GM12874 (cell line): ENCODE results near the gene RAB31.

Experiments
- TF ChIP-seq, protein P1 (sequence below): IDR thresholded peaks from 2 replicates; pipeline ENCODE4 v1.5.1; 2011; ENCODE audit warnings: low read depth, mild to moderate bottlenecking, control low read depth, low read length, moderate library complexity; ENCODE audit not compliant: insufficient read depth

RAB31 gene

DNA sequence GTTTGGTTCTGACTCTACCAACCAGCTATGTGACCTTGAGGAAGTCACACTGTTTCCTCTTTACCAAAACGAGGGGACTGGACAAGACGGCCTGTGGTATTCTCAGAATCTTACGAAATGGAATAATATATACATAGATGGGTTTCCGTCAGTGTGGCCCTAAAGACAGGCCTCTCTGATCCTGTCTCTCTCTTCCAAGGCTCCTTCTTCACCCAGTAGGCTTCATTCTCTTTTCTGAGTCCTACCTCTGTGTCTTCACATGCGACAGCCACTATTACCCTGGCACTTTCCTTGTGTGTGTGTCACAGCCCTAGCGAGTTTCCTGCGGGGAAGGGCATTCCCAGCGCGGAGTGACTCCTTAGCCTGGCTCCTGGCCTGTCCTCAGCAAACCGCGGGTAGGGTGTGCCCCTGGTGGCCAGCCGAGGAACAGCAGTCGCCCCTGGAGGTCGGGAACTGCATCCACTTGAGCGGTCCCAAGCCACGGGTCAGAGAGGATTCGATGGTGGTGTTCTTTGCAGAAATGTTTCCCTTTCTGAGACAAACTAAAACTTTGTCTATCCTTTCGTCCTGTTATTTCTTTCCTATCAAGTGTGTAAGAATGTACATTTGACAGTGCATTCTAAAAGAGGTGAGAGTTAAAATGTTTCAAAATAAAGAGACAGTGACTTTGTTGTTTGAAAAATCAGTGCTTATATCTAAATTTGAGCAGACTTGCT, 63.3 kb downstream of the RAB31 start:
- TF ChIP-seq, protein P1, sequence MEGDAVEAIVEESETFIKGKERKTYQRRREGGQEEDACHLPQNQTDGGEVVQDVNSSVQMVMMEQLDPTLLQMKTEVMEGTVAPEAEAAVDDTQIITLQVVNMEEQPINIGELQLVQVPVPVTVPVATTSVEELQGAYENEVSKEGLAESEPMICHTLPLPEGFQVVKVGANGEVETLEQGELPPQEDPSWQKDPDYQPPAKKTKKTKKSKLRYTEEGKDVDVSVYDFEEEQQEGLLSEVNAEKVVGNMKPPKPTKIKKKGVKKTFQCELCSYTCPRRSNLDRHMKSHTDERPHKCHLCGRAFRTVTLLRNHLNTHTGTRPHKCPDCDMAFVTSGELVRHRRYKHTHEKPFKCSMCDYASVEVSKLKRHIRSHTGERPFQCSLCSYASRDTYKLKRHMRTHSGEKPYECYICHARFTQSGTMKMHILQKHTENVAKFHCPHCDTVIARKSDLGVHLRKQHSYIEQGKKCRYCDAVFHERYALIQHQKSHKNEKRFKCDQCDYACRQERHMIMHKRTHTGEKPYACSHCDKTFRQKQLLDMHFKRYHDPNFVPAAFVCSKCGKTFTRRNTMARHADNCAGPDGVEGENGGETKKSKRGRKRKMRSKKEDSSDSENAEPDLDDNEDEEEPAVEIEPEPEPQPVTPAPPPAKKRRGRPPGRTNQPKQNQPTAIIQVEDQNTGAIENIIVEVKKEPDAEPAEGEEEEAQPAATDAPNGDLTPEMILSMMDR = peak; percentile 99

DNA sequence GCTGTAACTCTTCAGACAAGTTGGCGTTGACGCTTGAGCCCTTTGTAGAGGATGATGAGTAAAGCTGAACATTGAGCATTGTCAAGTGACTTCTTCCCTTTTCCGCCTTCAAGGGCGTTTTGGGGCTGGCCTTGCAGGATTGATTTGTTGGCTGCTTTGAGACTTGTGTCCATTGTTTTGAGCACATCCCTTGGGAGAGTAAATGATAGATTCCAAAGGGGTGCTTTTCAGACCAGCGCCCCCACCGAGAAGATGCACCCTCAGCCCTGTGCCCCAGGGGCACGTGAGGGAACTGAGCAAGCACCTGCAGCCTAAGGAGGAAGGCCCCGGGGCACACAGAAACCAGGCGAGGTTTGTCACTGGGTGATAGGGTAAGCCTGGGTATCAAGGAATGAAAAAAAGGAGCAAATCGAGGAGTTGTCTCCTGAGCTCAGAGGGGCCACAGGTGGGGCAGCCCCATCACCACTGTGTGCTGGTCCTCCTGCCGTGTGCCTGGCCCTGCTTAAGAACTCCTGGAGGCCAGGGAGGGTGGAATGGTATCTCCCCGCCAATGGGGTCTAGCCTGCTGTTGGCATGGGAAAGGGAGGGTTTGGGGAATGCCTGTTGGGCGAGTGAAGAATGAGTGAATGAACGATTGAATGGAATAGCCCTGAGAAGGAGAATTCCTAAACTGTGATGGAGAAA, 64.0 kb downstream of the RAB31 start:
- TF ChIP-seq, protein P1 = no peak

DNA sequence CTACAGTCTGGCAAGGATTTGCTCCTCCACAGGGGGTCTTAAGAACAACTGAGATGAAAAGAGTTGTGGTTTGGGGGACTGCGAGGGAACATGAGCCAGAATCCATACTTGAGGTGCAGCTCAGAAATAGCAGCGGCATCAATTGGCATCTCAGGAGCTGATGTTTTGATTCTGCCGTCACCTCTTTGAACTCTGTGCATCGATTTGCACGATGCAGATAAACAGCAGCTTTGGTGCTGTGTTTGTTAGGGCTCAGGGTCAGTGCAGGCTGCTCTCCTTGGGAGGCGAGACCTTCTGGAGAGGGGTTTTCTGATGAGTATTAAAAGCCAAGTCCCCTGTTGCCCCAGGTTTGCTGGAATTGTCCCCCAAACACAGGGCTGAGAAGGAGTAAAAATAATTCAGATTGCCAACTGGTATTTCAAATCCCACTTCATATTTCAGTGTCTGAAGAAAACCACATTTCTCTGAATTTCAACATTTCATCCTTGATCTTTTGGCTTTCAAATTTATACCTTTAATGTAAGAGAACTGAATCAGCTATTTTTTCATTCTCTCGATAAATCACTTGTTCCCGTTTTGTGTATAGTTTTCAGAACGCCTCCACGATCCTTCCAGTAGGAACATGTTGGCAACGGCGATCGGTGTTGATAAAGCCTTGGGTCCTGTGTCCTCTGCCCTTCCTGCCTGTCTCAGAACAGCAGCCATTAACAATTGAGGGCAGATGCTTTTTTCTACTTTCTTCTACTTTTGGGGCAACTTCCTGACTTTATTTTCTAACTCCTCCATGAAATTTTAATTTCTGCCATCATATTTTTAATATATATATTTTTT, 65.0 kb downstream of the RAB31 start:
- TF ChIP-seq, protein P1 = no peak

DNA sequence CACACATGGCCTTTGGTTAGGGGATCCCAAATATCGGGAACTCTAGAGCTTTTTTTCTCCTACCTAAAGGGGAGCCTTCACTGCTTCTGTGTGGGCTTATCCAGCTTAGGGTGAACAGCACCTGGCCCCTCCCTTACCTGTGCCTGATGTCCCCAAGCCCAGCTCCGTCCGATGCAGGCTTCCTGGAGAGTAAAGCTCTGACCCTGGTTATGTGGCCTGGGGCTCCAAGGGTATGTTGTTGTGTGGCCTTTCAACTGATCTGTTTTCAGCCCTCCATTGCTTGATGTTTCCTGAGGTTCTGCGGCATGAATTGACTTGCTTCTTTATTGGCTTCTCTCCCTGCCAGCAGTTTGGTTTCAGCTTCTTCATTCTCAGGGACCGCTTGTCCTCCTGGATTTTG, 66.0 kb downstream of the RAB31 start:
- TF ChIP-seq, protein P1 = no peak

DNA sequence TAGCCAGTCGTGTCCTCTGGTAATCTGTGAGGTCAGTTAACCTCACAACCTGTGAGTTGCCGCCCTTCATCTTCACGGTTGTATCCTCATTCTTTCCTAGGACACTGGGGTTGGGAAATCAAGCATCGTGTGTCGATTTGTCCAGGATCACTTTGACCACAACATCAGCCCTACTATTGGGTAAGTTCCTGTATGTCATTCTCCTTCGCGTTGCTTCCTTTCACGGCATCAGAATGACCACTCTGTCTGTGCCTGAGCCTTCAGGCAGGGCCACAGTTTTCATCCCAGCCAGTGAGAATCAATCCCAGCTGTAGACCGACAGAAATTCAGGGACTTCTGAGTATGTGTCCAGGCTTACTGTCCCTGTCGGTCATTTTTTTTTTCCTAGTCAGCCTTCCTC, 67.1 kb downstream of the RAB31 start:
- TF ChIP-seq, protein P1 = no peak

DNA sequence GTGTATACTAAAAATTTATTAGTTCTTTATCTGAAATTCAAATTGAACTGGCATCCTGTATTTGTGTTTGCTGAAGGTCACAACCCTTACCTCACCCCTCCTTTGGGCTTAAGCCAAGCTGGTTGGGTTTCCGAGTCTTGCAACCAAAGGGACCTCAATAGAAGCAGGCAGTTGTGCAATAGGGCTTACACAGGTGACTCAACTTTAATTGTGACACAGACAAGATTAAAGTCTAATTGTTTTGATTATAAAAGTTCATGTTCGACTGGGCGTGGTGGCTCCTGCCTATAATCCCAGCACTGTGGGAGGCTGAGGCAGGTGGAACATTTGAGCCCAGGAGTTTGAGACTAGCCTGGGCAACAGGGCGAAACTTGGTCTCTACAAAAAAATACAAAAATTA, 71.5 kb downstream of the RAB31 start:
- TF ChIP-seq, protein P1 = no peak
